Left forelimb (tissue), 1 donor: ENCODE data around the gene RAP1GDS1.
A peak's percentile ranks its signal among the peaks of the same experiment; 100 is the strongest.
"Not testable (repeated sequence)": the region's sequence is repeated elsewhere in the genome, so short reads cannot be mapped to it uniquely, and the experiment has no call there.

ENCODE experiments used
- DNase-seq: peaks from one replicate; pipeline ENCODE4 v3.0.0-alpha.2; 2018; ENCODE audit warnings: low spot score

RAP1GDS1 gene

GRCh38 chr4:98444371-98444770 lies 183.2 kb downstream of the RAP1GDS1 start:
- DNase-seq: no peak

GRCh38 chr4:98446499-98447375 lies 185.6 kb downstream of the RAP1GDS1 start:
- no peak for DNase-seq

- no peak for DNase-seq
Observed at GRCh38 chr4:98447648-98448047, 186.5 kb downstream of the RAP1GDS1 start.

GRCh38 chr4:98448908-98449307 lies 187.7 kb downstream of the RAP1GDS1 start:
- no peak for DNase-seq

GRCh38 chr4:98452091-98452490 lies 190.9 kb downstream of the RAP1GDS1 start:
- no peak for DNase-seq

GRCh38 chr4:98457422-98457821 lies 196.2 kb downstream of the RAP1GDS1 start:
- not testable (repeated sequence) for DNase-seq

- not testable (repeated sequence) for DNase-seq
Observed at GRCh38 chr4:98461121-98461865, 200.1 kb downstream of the RAP1GDS1 start.

GRCh38 chr4:98462487-98462886 lies 201.3 kb downstream of the RAP1GDS1 start:
- DNase-seq: no peak

- DNase-seq: no peak
Observed at GRCh38 chr4:98466868-98467599, 205.8 kb downstream of the RAP1GDS1 start.

GRCh38 chr4:98467627-98468072 lies 206.5 kb downstream of the RAP1GDS1 start:
- DNase-seq: peak; percentile 76

GRCh38 chr4:98468709-98469108 lies 207.5 kb downstream of the RAP1GDS1 start:
- DNase-seq: peak; percentile 69

GRCh38 chr4:98469771-98470170 lies 208.6 kb downstream of the RAP1GDS1 start:
- DNase-seq: no peak

- DNase-seq: no peak
Observed at GRCh38 chr4:98470366-98470765, 209.2 kb downstream of the RAP1GDS1 start.

GRCh38 chr4:98470831-98471230 lies 209.6 kb downstream of the RAP1GDS1 start:
- DNase-seq: no peak

- no peak for DNase-seq
Observed at GRCh38 chr4:98473046-98473445, 211.9 kb downstream of the RAP1GDS1 start.

- DNase-seq: no peak
Observed at GRCh38 chr4:98474408-98474844, 213.2 kb downstream of the RAP1GDS1 start.

- DNase-seq: no peak
Observed at GRCh38 chr4:98476891-98477290, 215.7 kb downstream of the RAP1GDS1 start.

- DNase-seq: not testable (repeated sequence)
Observed at GRCh38 chr4:98479590-98479989, 218.4 kb downstream of the RAP1GDS1 start.

GRCh38 chr4:98480535-98480934 lies 219.4 kb downstream of the RAP1GDS1 start:
- DNase-seq: no peak

- DNase-seq: no peak
Observed at GRCh38 chr4:98481167-98481566, 220.0 kb downstream of the RAP1GDS1 start.

- no peak for DNase-seq
Observed at GRCh38 chr4:98482503-98482846, 221.3 kb downstream of the RAP1GDS1 start.
